Measurements from ENCODE around the gene NOXO1. TPM values are rescaled to one million over a fixed set of nuclear protein-coding genes. Genes with fewer than 3 reads are reported as not detected.
A peak's percentile ranks its signal among the peaks of the same experiment; 100 is the strongest.

NOXO1 gene
- total RNA-seq, 1 donor from 2014 or later: 1.5 TPM

- no peak overlapping the region for H3K27ac Mint-ChIP-seq
- H3K36me3 Mint-ChIP-seq (ENCODE audit: insufficient read depth): peaks cover 2% of the 10 kb centered on the region
- DNase-seq (ENCODE audit: low spot score, unreplicated experiment): no peak
- H3K27me3 Mint-ChIP-seq: peaks cover 2% of the 10 kb centered on the region
- H3K4me3 Mint-ChIP-seq (ENCODE audit: low read depth): no peak overlapping the region
- H3K4me1 Mint-ChIP-seq (ENCODE audit: low read depth): peaks cover 2% of the 10 kb centered on the region
- no peaks in the 10 kb centered on the region for H3K9me3 Mint-ChIP-seq (ENCODE audit: low read depth)
- TF ChIP-seq, protein P1, sequence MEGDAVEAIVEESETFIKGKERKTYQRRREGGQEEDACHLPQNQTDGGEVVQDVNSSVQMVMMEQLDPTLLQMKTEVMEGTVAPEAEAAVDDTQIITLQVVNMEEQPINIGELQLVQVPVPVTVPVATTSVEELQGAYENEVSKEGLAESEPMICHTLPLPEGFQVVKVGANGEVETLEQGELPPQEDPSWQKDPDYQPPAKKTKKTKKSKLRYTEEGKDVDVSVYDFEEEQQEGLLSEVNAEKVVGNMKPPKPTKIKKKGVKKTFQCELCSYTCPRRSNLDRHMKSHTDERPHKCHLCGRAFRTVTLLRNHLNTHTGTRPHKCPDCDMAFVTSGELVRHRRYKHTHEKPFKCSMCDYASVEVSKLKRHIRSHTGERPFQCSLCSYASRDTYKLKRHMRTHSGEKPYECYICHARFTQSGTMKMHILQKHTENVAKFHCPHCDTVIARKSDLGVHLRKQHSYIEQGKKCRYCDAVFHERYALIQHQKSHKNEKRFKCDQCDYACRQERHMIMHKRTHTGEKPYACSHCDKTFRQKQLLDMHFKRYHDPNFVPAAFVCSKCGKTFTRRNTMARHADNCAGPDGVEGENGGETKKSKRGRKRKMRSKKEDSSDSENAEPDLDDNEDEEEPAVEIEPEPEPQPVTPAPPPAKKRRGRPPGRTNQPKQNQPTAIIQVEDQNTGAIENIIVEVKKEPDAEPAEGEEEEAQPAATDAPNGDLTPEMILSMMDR (IDR thresholded peaks at IDR 0.05; ENCODE audit: unreplicated experiment): no peak
Observed at GRCh38 chr16:1938316-1938715, 43.0 kb downstream of the NOXO1 start.

DNA sequence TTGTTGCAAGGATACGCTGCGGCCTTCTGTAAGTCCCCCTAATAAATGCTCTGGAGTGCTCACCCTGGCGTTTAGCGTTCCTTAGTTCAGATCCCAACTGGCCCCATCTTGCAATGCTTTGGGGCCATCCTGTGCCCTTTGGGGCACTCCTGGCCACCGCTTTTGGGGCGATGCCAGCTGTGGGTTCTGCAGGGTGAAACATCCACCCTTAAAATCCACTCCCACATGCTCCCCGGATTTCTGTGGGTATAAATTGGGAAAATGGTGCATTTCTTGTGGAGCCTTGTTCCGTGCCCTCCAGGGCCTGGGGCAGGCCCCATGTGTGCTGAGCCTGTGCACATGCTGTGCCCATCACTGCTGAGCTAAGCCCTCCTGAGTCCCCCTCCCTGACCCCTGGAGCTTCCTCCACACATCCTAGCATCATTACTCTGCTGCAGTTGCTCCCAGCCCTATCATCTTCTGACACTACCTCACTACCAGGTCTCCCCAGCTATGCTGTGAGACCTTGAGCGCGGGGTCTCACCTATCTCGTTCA, 44.3 kb downstream of the NOXO1 start:
- TF ChIP-seq, protein P1 (IDR thresholded peaks at IDR 0.05; ENCODE audit: unreplicated experiment): no peak
- H3K9me3 Mint-ChIP-seq (ENCODE audit: low read depth): no peaks in the 10 kb centered on the region
- no peak for DNase-seq (ENCODE audit: low spot score, unreplicated experiment)
- peaks cover 2% of the 10 kb centered on the region for H3K27me3 Mint-ChIP-seq
- peaks cover 2% of the 10 kb centered on the region for H3K4me1 Mint-ChIP-seq (ENCODE audit: low read depth)
- H3K36me3 Mint-ChIP-seq (ENCODE audit: insufficient read depth): peaks cover 2% of the 10 kb centered on the region
- no peak overlapping the region for H3K27ac Mint-ChIP-seq
- H3K4me3 Mint-ChIP-seq (ENCODE audit: low read depth): no peak overlapping the region

GRCh38 chr16:1933097-1933661, 48.1 kb downstream of the NOXO1 start:
- Mint-ChIP-seq H3K4me1 (ENCODE audit: low read depth) (peaks cover 2% of the 10 kb centered on the region), H3K27ac (no peak overlapping the region), H3K36me3 (ENCODE audit: insufficient read depth) (peaks cover 2% of the 10 kb centered on the region), H3K4me3 (ENCODE audit: low read depth) (no peak overlapping the region), H3K9me3 (ENCODE audit: low read depth) (no peaks in the 10 kb centered on the region), H3K27me3 (peaks cover 16% of the 10 kb centered on the region)
- no peak for DNase-seq (ENCODE audit: low spot score, unreplicated experiment)
- TF ChIP-seq, protein P1 (IDR thresholded peaks at IDR 0.05; ENCODE audit: unreplicated experiment): no peak

DNA sequence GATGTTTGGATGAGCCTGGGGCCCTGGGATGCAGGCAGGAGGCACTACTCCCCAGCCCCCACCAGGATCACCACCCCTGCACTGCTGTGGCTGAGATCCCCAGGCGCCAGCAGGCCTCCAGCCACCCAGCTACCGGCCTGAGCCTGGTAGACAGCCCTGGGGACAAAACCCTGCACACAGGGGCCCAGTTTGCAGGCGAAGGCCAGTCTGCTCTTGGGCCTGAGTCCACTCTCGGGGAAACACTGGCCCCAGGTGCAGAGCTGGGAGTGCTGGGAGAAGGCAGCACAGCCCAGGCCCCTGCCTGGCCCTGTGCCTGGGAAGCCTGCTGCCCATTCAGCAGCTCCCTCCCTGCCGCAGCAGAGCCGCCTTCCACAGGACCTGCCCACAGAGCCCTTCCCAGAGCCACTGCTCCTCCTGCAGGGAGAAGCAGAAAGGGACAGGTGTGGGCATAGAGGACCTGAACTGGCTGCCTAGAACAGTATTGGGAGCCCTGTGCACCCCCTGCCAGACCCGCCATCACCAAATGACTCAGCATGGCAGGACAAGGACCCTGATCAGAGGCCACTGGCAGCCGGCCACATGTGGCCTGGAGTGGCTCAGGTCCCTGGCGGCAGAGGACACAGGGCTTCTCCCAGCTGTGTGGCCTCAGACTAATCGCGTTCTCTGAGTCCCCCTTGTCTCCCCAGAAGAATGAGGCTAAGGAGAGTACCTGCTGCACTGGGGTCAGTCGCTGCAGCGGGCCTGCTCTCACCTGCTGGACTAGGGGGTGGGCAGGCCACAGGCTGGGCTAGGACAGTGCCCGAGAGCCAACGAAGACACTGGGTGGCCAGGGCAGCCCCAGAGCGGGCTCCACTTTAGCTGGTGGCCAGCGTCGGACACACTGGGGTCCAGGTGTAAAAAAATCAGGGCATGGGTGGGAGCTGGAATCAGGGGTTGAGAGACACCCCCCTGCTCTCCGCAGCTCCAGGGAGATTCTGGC, 48.9 kb downstream of the NOXO1 start:
- Mint-ChIP-seq H3K4me1 (ENCODE audit: low read depth) (peaks cover 2% of the 10 kb centered on the region), H3K4me3 (ENCODE audit: low read depth) (no peak overlapping the region), H3K27ac (no peak overlapping the region), H3K27me3 (peaks cover 18% of the 10 kb centered on the region), H3K36me3 (ENCODE audit: insufficient read depth) (peaks cover 2% of the 10 kb centered on the region), H3K9me3 (ENCODE audit: low read depth) (no peaks in the 10 kb centered on the region)
- DNase-seq (ENCODE audit: low spot score, unreplicated experiment): no peak
- TF ChIP-seq, protein P1 (IDR thresholded peaks at IDR 0.05; ENCODE audit: unreplicated experiment): peak; percentile 19

DNA sequence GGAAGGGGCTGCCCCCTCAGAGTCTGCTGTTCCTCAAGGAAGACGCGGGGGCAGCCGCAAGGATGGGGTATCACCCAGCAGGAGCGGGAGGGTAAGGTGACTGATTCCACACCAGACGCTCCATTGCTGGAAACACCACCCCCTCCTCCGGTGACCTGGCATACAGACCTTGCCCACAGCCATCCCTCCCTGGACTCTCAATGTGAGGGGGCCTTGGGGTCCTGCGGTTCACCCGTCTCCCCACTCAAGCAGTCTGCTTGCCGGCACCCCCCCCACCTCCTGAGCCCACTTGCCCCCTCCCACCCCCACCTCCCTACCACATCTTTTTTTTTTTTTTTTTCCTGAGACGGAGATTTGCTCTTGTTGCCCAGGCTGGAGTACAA, 50.9 kb downstream of the NOXO1 start:
- TF ChIP-seq, protein P1 (IDR thresholded peaks at IDR 0.05; ENCODE audit: unreplicated experiment): no peak
- no peak for DNase-seq (ENCODE audit: low spot score, unreplicated experiment)
- peaks cover 1% of the 10 kb centered on the region for H3K36me3 Mint-ChIP-seq (ENCODE audit: insufficient read depth)
- no peak overlapping the region for H3K27ac Mint-ChIP-seq
- H3K4me1 Mint-ChIP-seq (ENCODE audit: low read depth): peaks cover 2% of the 10 kb centered on the region
- H3K9me3 Mint-ChIP-seq (ENCODE audit: low read depth): no peaks in the 10 kb centered on the region
- H3K4me3 Mint-ChIP-seq (ENCODE audit: low read depth): no peak overlapping the region
- peaks cover 18% of the 10 kb centered on the region for H3K27me3 Mint-ChIP-seq
